ENCODE results near the gene DUOX1.

DUOX1 gene

GRCh38 chr15:45107941-45108630 lies 21.7 kb upstream of the DUOX1 start:
- H3K27me3 Mint-ChIP-seq (ENCODE audit: low read depth), result peaks cover 81% of the 10 kb centered on the region
- no peaks in the 10 kb centered on the region for H3K9me3 Mint-ChIP-seq
- H3K4me1 Mint-ChIP-seq, result peaks cover 6% of the 10 kb centered on the region
- no peaks in the 10 kb centered on the region for H3K36me3 Mint-ChIP-seq (ENCODE audit: low read depth)
- H3K4me3 Mint-ChIP-seq, result no peak overlapping the region
- H3K27ac Mint-ChIP-seq, result no peak overlapping the region
- no peak for TF ChIP-seq CTCF (IDR thresholded peaks at IDR 0.05; ENCODE audit: unreplicated experiment in 3 of 3)

DNA sequence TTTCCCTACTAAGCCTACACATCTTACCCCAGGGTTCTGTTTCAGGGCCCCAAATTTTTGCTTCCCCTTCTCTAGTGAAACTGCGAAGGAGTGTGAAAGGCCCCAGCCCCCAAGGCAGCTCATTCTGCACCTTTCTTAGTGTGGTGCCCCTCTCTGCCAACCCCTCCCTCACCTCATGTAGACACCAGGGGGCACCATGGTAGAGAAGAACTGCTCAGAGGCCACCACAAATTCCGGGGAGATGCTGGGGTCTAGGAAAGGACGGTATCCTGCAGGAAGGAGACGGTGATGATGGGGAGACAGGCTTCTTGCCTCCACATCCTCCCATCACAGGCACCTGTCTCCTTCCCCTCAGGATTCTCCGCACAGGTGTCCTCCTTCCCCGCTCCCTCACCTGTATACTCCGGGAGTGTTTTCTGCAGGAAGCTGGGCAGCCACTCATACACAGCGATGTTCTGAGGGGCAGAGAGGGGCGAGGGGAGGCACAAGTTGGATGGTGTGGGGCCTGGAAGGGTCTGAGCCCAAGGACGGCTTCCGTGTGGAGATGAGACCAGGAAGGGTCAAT lies 19.5 kb upstream of the DUOX1 start:
- Mint-ChIP-seq H3K27ac (no peak overlapping the region), H3K9me3 (no peaks in the 10 kb centered on the region), H3K4me1 (peaks cover 6% of the 10 kb centered on the region), H3K4me3 (no peak overlapping the region), H3K27me3 (ENCODE audit: low read depth) (peaks cover 87% of the 10 kb centered on the region), H3K36me3 (ENCODE audit: low read depth) (no peaks in the 10 kb centered on the region)
- no peak for TF ChIP-seq CTCF (IDR thresholded peaks at IDR 0.05; ENCODE audit: unreplicated experiment in 3 of 3)

DNA sequence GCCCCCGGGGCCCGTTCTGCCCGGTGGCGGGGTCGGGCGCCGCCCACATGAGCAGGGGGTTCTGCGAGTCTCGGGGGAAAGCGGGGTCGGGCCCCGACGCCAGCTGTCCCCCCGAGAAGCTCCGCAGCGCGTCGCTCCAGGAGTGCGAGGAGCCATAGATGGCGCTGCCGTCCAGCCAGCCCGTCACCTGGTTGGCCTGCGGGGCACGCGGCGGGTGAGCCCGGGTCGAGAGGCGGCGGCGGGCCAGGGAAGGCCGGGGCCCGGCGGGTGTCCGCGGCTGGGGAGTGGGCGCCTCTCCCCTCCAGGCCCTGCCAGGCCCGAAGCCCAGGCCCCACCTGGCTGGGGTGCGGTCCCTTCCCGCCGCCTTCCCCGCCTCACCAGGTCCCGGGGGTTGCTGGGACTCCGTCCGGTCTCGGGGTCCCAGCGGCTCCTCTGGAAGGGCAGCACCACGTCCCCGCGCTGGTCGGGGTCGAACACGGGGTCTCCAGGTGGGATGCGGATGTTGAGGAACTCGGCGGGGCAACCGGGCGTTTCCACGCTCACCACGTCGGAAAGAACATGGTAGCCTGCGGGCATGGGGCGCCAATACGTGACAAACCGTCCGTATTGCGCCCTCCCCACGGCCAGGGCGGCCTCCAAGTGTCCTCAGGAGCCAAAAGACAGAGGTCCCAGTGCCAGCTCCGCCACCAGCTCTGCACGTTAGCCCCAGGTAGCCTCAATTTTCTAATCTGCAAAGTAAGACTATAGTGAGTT lies 18.2 kb upstream of the DUOX1 start:
- no peaks in the 10 kb centered on the region for H3K9me3 Mint-ChIP-seq
- peaks cover 89% of the 10 kb centered on the region for H3K27me3 Mint-ChIP-seq (ENCODE audit: low read depth)
- H3K36me3 Mint-ChIP-seq (ENCODE audit: low read depth), result no peaks in the 10 kb centered on the region
- H3K4me1 Mint-ChIP-seq, result peaks cover 6% of the 10 kb centered on the region
- no peak for TF ChIP-seq CTCF (IDR thresholded peaks at IDR 0.05; ENCODE audit: unreplicated experiment in 3 of 3)
- no peak overlapping the region for H3K27ac Mint-ChIP-seq
- peak overlapping the region in 2 of 3 experiments; percentile 26 to 62 for H3K4me3 Mint-ChIP-seq

DNA sequence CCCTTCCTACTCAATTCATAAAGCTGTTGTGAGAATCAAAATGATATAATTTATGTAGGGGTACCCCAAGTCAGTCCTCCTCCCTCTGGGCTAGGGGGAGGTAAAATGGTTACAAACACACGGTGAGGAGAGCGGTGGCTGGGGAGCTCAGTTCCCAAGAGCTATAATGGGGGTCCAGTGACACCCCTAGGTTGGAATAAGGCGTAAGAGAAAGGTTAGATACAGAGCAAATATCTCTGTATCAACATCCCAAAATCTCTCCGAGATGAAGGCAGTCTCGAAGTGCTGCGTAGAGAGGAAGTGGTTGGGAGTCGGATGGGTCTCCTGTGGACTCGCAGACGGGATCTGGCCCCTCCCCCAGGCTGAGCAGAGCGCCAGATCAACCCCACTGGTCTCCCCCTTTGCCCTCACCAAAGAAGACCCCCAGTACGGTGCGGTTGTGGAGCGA lies 17.6 kb upstream of the DUOX1 start:
- Mint-ChIP-seq H3K4me3 (peak overlapping the region; percentile 26 to 62 (median 57)), H3K36me3 (ENCODE audit: low read depth) (no peaks in the 10 kb centered on the region), H3K4me1 (peaks cover 6% of the 10 kb centered on the region), H3K9me3 (no peaks in the 10 kb centered on the region), H3K27ac (no peak overlapping the region), H3K27me3 (ENCODE audit: low read depth) (peaks cover 89% of the 10 kb centered on the region)
- TF ChIP-seq CTCF (IDR thresholded peaks at IDR 0.05; ENCODE audit: unreplicated experiment in 3 of 3), result no peak

DNA sequence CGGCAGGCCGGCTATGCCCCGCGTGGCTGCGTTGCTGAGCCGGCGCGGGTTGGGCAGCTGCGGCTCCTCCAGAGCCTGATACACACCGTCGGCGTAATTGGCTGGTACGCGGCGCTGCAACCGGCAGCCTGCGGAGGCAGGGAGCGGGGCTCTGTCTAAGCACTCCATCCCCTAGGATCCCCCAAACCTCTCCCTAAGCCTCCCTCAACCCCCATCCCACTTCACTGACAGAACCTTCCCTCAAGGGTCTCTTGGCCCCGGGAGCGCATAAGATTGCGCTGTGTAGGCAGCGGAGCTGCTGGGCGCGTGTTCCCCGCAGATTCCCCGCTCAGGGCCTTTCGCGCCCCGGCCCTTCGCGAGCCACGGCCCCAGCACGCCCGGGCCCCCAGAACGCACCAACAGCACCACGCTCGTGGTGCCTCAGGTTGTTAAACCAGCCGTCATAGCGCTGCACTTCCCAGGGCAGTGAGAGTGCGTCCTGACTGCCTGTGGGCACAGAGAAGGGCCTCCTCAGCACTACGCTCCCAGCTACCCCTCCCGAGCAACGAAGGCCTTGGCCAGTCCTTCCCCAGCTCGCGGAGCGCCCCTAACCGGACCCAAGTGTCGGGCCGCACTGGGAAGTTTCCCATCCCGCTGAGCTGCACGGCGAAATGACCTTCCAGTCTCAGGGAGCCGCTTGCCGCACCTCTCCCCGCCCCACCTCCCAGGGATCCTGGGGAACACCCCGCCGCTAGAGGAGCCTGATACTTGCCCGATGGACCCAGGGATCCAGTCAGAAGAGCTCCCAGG lies 17.0 kb upstream of the DUOX1 start:
- no peaks in the 10 kb centered on the region for H3K36me3 Mint-ChIP-seq (ENCODE audit: low read depth)
- H3K9me3 Mint-ChIP-seq, result no peaks in the 10 kb centered on the region
- peak overlapping the region in 2 of 3 experiments; percentile 57 to 62 for H3K4me3 Mint-ChIP-seq
- TF ChIP-seq CTCF (IDR thresholded peaks at IDR 0.05; ENCODE audit: unreplicated experiment in 3 of 3), result no peak
- H3K27me3 Mint-ChIP-seq (ENCODE audit: low read depth), result peaks cover 92% of the 10 kb centered on the region
- H3K4me1 Mint-ChIP-seq, result peaks cover 6% of the 10 kb centered on the region
- no peak overlapping the region for H3K27ac Mint-ChIP-seq
